Pulmonary artery endothelial cell (primary cell): ENCODE measurements around the gene SLC25A10. TPM values are rescaled to one million over a fixed set of nuclear protein-coding genes. Genes with fewer than 3 reads are reported as not detected.

Experiments used
- total RNA-seq: library from RNA; depleted of rRNA; stranded (reverse); fragments of >200 nt; gene quantifications from 2 replicates; pipeline ENCODE4 v1.2.3, GENCODE V29; 2014

SLC25A10 gene
- total RNA-seq, 1 donor from 2014 or later: 26.7 TPM

Other genes with a start within 250 kb of the SLC25A10 start
- 9,538 and 11,768 TPM in 2 replicates for gene ACTG1, start 199.5 kb upstream of the SLC25A10 start, total RNA-seq
- 0.35 and 0.66 TPM in 2 replicates for gene FSCN2, start 183.9 kb upstream of the SLC25A10 start, total RNA-seq
- gene FAAP100, start 159.9 kb upstream of the SLC25A10 start, total RNA-seq: 17.5 and 21.7 TPM in 2 replicates
- 103 and 114 TPM in 2 replicates for gene NPLOC4, start 75.2 kb upstream of the SLC25A10 start, total RNA-seq
- 0.14 and 0.26 TPM in 2 replicates for gene TSPAN10, start 75.1 kb upstream of the SLC25A10 start, total RNA-seq
- gene PDE6G, start 55.7 kb upstream of the SLC25A10 start, total RNA-seq: 0.26 and 0.56 TPM in 2 replicates
- gene OXLD1, start 45.7 kb upstream of the SLC25A10 start, total RNA-seq: 29.3 and 34.8 TPM in 2 replicates
- gene CCDC137, start 45.5 kb upstream of the SLC25A10 start, total RNA-seq: 13.3 and 13.7 TPM in 2 replicates
- gene ARL16, start 28.5 kb upstream of the SLC25A10 start, total RNA-seq: 16.5 and 43.3 TPM in 2 replicates
- 68.9 and 91.5 TPM in 2 replicates for gene HGS, start 28.3 kb upstream of the SLC25A10 start, total RNA-seq
- 17.1 and 24.5 TPM in 2 replicates for gene MRPL12, start 8.9 kb upstream of the SLC25A10 start, total RNA-seq
- not detected in 2 replicates for gene GCGR, start 91.9 kb downstream of the SLC25A10 start, total RNA-seq
- 95.8 and 149 TPM in 2 replicates for gene MCRIP1, start 121.0 kb downstream of the SLC25A10 start, total RNA-seq
- gene PPP1R27, start 122.8 kb downstream of the SLC25A10 start, total RNA-seq: not detected in 2 replicates
- gene P4HB, start 148.3 kb downstream of the SLC25A10 start, total RNA-seq: 1,184 and 1,197 TPM in 2 replicates
- gene ARHGDIA, start 159.1 kb downstream of the SLC25A10 start, total RNA-seq: 135 and 168 TPM in 2 replicates
- gene ALYREF, start 179.3 kb downstream of the SLC25A10 start, total RNA-seq: 228 and 268 TPM in 2 replicates
- gene ANAPC11, start 179.4 kb downstream of the SLC25A10 start, total RNA-seq: 114 and 167 TPM in 2 replicates
- 0.11 and 0.20 TPM in 2 replicates for gene NPB, start 190.0 kb downstream of the SLC25A10 start, total RNA-seq
- gene PCYT2, start 199.1 kb downstream of the SLC25A10 start, total RNA-seq: 46.2 and 53.6 TPM in 2 replicates
- gene SIRT7, start 205.9 kb downstream of the SLC25A10 start, total RNA-seq: 19.1 and 28.3 TPM in 2 replicates
- gene MAFG, start 215.5 kb downstream of the SLC25A10 start, total RNA-seq: 18.3 and 24.2 TPM in 2 replicates
- gene PYCR1, start 225.0 kb downstream of the SLC25A10 start, total RNA-seq: 98.3 and 122 TPM in 2 replicates
- gene MYADML2, start 234.9 kb downstream of the SLC25A10 start, total RNA-seq: not detected in 2 replicates
- 0.07 TPM in 1 of 2 replicates, not detected in the other for gene NOTUM, start 248.9 kb downstream of the SLC25A10 start, total RNA-seq